Neuronal stem cell (in vitro differentiated cells): ENCODE measurements around the gene VTI1A.

Experiments
- DNase-seq: peaks from one replicate; pipeline ENCODE4 v3.0.0-alpha.2; 2013; ENCODE audit warnings: low spot score
- H2AFZ ChIP-seq: one replicate; pipeline ENCODE4 v1.6.1; 2013; ENCODE audit warnings: mild to moderate bottlenecking, low read length, inconsistent platforms
- H2AK5ac ChIP-seq: 2 replicates; pipeline ENCODE4 v1.6.1; 2013; ENCODE audit warnings: low read depth, mild to moderate bottlenecking, inconsistent platforms, low read length, moderate library complexity, mixed read lengths
- H2BK120ac ChIP-seq: 2 replicates; pipeline ENCODE4 v1.6.1; 2013; ENCODE audit warnings: low read depth, mild to moderate bottlenecking, inconsistent platforms, low read length, moderate library complexity, mixed read lengths
- H2BK12ac ChIP-seq: one replicate; pipeline ENCODE4 v1.6.1; 2013; ENCODE audit warnings: low read length, inconsistent platforms
- H2BK15ac ChIP-seq: 2 replicates; pipeline ENCODE4 v1.6.1; 2013; ENCODE audit warnings: mild to moderate bottlenecking, low read length, inconsistent platforms, mixed read lengths
- H2BK5ac ChIP-seq: one replicate; pipeline ENCODE4 v1.6.1; 2013; ENCODE audit warnings: inconsistent platforms, mild to moderate bottlenecking, low read length, moderate library complexity
- H3K14ac ChIP-seq: one replicate; pipeline ENCODE4 v1.6.1; 2013; ENCODE audit warnings: low read length, inconsistent platforms
- H3K18ac ChIP-seq: 2 replicates; pipeline ENCODE4 v1.6.1; 2013; ENCODE audit warnings: low read length, inconsistent platforms
- H3K23ac ChIP-seq: 2 replicates; pipeline ENCODE4 v1.6.1; 2013; ENCODE audit warnings: low read depth, mild to moderate bottlenecking, mixed read lengths, low read length, inconsistent platforms; ENCODE audit not compliant: poor library complexity
- H3K27ac ChIP-seq: replicated peaks from 3 replicates; pipeline ENCODE4 v1.5.1; 2013; ENCODE audit warnings: low read length, inconsistent platforms
- H3K27me3 ChIP-seq, 3 experiments: 2 replicates each; pipeline ENCODE4 v1.6.1; 2013; ENCODE audit warnings: low read length in 3 of 3, mild to moderate bottlenecking in 2 of 3, inconsistent platforms in 1 of 3, low read depth in 1 of 3, mixed read lengths in 1 of 3, moderate library complexity in 1 of 3; ENCODE audit not compliant: control insufficient read depth in 3 of 3, insufficient read depth in 3 of 3
- H3K36me3 ChIP-seq, 2 donors: replicated peaks in 1 of 2; 2 replicates each; pipeline ENCODE4 v1.6.1; 2013; ENCODE audit warnings: low read length in 2 of 2; ENCODE audit not compliant: control insufficient read depth in 2 of 2, insufficient read depth in 2 of 2
- H3K4ac ChIP-seq: 2 replicates; pipeline ENCODE4 v1.6.1; 2013; ENCODE audit warnings: inconsistent platforms, mild to moderate bottlenecking, low read length, moderate library complexity
- H3K4me1 ChIP-seq, 2 donors: 1 replicate in 1 of 2; 2 replicates in 1 of 2; pipeline ENCODE4 v1.6.1; 2013; ENCODE audit warnings: low read length in 2 of 2, low read depth in 1 of 2; ENCODE audit not compliant: control insufficient read depth in 2 of 2, insufficient read depth in 1 of 2
- H3K4me2 ChIP-seq: one replicate; pipeline ENCODE4 v1.6.1; 2013; ENCODE audit warnings: mild to moderate bottlenecking, low read length, inconsistent platforms; ENCODE audit not compliant: insufficient read depth, poor library complexity, severe bottlenecking
- H3K4me3 ChIP-seq, 2 donors: 2 replicates each; pipeline ENCODE4 v1.5.1; 2013; ENCODE audit warnings: low read length in 2 of 2, mild to moderate bottlenecking in 2 of 2, inconsistent platforms in 1 of 2, moderate library complexity in 1 of 2
- H3K79me1 ChIP-seq: one replicate; pipeline ENCODE4 v1.6.1; 2013; ENCODE audit warnings: low read depth, mild to moderate bottlenecking, inconsistent platforms, low read length, moderate library complexity
- H3K9ac ChIP-seq: one replicate; pipeline ENCODE4 v1.6.1; 2013; ENCODE audit warnings: mild to moderate bottlenecking, low read depth, low read length, inconsistent platforms; ENCODE audit not compliant: poor library complexity
- H3K9me3 ChIP-seq, 2 donors: replicated peaks in 1 of 2; 2 replicates each; pipeline versions ENCODE3 to v1.6.1; 2013; ENCODE audit warnings: low read length in 2 of 2, mild to moderate bottlenecking in 2 of 2, inconsistent platforms in 1 of 2, low read depth in 1 of 2, mixed read lengths in 1 of 2, moderate library complexity in 1 of 2; ENCODE audit not compliant: control insufficient read depth in 2 of 2, insufficient read depth in 1 of 2
- H4K8ac ChIP-seq: one replicate; pipeline ENCODE4 v1.6.1; 2013; ENCODE audit warnings: low read depth, mild to moderate bottlenecking, inconsistent platforms, low read length, moderate library complexity
- H4K91ac ChIP-seq: one replicate; pipeline ENCODE4 v1.6.1; 2013; ENCODE audit warnings: low read length, low read depth, mild to moderate bottlenecking, inconsistent platforms; ENCODE audit not compliant: poor library complexity
- WGBS, 2 donors: extraction: QIAGEN DNeasy Blood & Tissue Kit; methylation state at CpG; one replicate each; pipeline ENCODE4 v1.1.7; 2013; ENCODE audit warnings: missing lambda C conversion rate in 2 of 2, mixed read lengths in 1 of 2; ENCODE audit not compliant: insufficient read length in 2 of 2, insufficient replicate concordance in 1 of 2; ENCODE audit errors: extremely low coverage in 2 of 2; 5-methylcytosine and 5-hydroxymethylcytosine counted together

Gene VTI1A

GRCh38 chr10:112819231-112819630, 372.2 kb downstream of the VTI1A start:
- no peak overlapping the region for H2BK12ac ChIP-seq
- no peak overlapping the region for H2AFZ ChIP-seq
- H3K18ac ChIP-seq: peak overlapping the region; percentile 6
- DNase-seq: no peak
- peaks cover 15 to 45% of the 10 kb centered on the region in 2 donors for H3K4me1 ChIP-seq
- H3K4me3 ChIP-seq: no peak overlapping the region
- H3K23ac ChIP-seq: no peak overlapping the region
- H3K36me3 ChIP-seq: no peaks in the 10 kb centered on the region
- no peaks in the 10 kb centered on the region for H3K9me3 ChIP-seq
- H3K4ac ChIP-seq: no peak overlapping the region
- no peak overlapping the region for H2BK15ac ChIP-seq
- H3K27me3 ChIP-seq: no peaks in the 10 kb centered on the region
- H2BK5ac ChIP-seq: no peak overlapping the region
- no CpG with 5 or more reads among the region's 7 CpGs for WGBS, 2 donors
- peak overlapping the region; percentile 11 for H3K14ac ChIP-seq
- H3K4me2 ChIP-seq: no peak overlapping the region
- no peak overlapping the region for H4K8ac ChIP-seq
- peak overlapping the region; percentile 31 for H2AK5ac ChIP-seq
- no peak overlapping the region for H4K91ac ChIP-seq
- peaks cover 2% of the 10 kb centered on the region for H3K79me1 ChIP-seq
- H3K27ac ChIP-seq: no peak overlapping the region
- no peak overlapping the region for H3K9ac ChIP-seq
- no peak overlapping the region for H2BK120ac ChIP-seq

- no peak overlapping the region for H2BK5ac ChIP-seq
- no peak overlapping the region for H3K18ac ChIP-seq
- peaks cover 9 to 34% of the 10 kb centered on the region in 2 donors for H3K4me1 ChIP-seq
- no peak overlapping the region for H3K4ac ChIP-seq
- H3K79me1 ChIP-seq: peaks cover 2% of the 10 kb centered on the region
- no peak overlapping the region for H3K14ac ChIP-seq
- H4K91ac ChIP-seq: no peak overlapping the region
- no peak overlapping the region for H3K27ac ChIP-seq
- H2BK120ac ChIP-seq: no peak overlapping the region
- H3K27me3 ChIP-seq: no peaks in the 10 kb centered on the region
- DNase-seq: no peak
- H3K23ac ChIP-seq: no peak overlapping the region
- no peak overlapping the region for H3K4me3 ChIP-seq
- no CpG with 5 or more reads among the region's 1 CpG for WGBS, 2 donors
- no peak overlapping the region for H2BK12ac ChIP-seq
- no peak overlapping the region for H3K4me2 ChIP-seq
- no peak overlapping the region for H2BK15ac ChIP-seq
- H3K36me3 ChIP-seq: no peaks in the 10 kb centered on the region
- H2AFZ ChIP-seq: no peak overlapping the region
- peak overlapping the region; percentile 56 for H2AK5ac ChIP-seq
- H3K9me3 ChIP-seq: no peaks in the 10 kb centered on the region
- no peak overlapping the region for H3K9ac ChIP-seq
- no peak overlapping the region for H4K8ac ChIP-seq
Observed at GRCh38 chr10:112820320-112820719, 373.3 kb downstream of the VTI1A start.

GRCh38 chr10:112821038-112821437, 374.0 kb downstream of the VTI1A start:
- no peak overlapping the region for H3K27ac ChIP-seq
- peaks cover 2% of the 10 kb centered on the region for H3K79me1 ChIP-seq
- DNase-seq: no peak
- peaks cover 9 to 28% of the 10 kb centered on the region in 2 donors for H3K4me1 ChIP-seq
- H3K27me3 ChIP-seq: no peaks in the 10 kb centered on the region
- no peak overlapping the region for H3K4ac ChIP-seq
- no peak overlapping the region for H2AK5ac ChIP-seq
- H3K36me3 ChIP-seq: no peaks in the 10 kb centered on the region
- H3K14ac ChIP-seq: no peak overlapping the region
- H3K9ac ChIP-seq: no peak overlapping the region
- no peak overlapping the region for H2BK5ac ChIP-seq
- no peak overlapping the region for H2BK12ac ChIP-seq
- H2BK120ac ChIP-seq: no peak overlapping the region
- H3K4me3 ChIP-seq: no peak overlapping the region
- H4K8ac ChIP-seq: no peak overlapping the region
- no CpG with 5 or more reads among the region's 19 CpGs for WGBS, 2 donors
- no peak overlapping the region for H2BK15ac ChIP-seq
- no peak overlapping the region for H4K91ac ChIP-seq
- no peak overlapping the region for H3K4me2 ChIP-seq
- H2AFZ ChIP-seq: no peak overlapping the region
- no peak overlapping the region for H3K23ac ChIP-seq
- H3K9me3 ChIP-seq: no peaks in the 10 kb centered on the region
- no peak overlapping the region for H3K18ac ChIP-seq

GRCh38 chr10:112821663-112822062, 374.6 kb downstream of the VTI1A start:
- Histone ChIP-seq H3K27ac (no peak overlapping the region), H3K23ac (no peak overlapping the region), H3K18ac (no peak overlapping the region), H2AFZ (no peak overlapping the region), H2BK5ac (no peak overlapping the region), H3K4me3 (no peak overlapping the region), H3K27me3 (no peaks in the 10 kb centered on the region), H3K9ac (no peak overlapping the region), H3K4ac (no peak overlapping the region), H2BK12ac (no peak overlapping the region), H4K91ac (no peak overlapping the region), H4K8ac (no peak overlapping the region), H3K4me1 (peaks cover 9 to 22% of the 10 kb centered on the region in 2 donors), H3K9me3 (no peaks in the 10 kb centered on the region), H3K36me3 (no peaks in the 10 kb centered on the region), H3K79me1 (peaks cover 2% of the 10 kb centered on the region), H2BK15ac (no peak overlapping the region), H2BK120ac (no peak overlapping the region), H3K4me2 (no peak overlapping the region), H2AK5ac (peak overlapping the region; percentile 48), H3K14ac (peak overlapping the region; percentile 82)
- WGBS, 2 donors: no CpG with 5 or more reads among the region's 7 CpGs
- no peak for DNase-seq
